HG03520 (cell line): ENCODE data around the gene EMCN.
"Not testable (repeated sequence)": the region's sequence is repeated elsewhere in the genome, so short reads cannot be mapped to it uniquely, and the experiment has no call there.

Experiments
- ATAC-seq: cut with Tn5 transposase; IDR thresholded peaks from one replicate; pipeline ENCODE4 v1.9.1; 2021; ENCODE audit warnings: mild to moderate bottlenecking, moderate library complexity; ENCODE audit not compliant: unreplicated experiment

The EMCN gene, protein sequence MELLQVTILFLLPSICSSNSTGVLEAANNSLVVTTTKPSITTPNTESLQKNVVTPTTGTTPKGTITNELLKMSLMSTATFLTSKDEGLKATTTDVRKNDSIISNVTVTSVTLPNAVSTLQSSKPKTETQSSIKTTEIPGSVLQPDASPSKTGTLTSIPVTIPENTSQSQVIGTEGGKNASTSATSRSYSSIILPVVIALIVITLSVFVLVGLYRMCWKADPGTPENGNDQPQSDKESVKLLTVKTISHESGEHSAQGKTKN

DNA sequence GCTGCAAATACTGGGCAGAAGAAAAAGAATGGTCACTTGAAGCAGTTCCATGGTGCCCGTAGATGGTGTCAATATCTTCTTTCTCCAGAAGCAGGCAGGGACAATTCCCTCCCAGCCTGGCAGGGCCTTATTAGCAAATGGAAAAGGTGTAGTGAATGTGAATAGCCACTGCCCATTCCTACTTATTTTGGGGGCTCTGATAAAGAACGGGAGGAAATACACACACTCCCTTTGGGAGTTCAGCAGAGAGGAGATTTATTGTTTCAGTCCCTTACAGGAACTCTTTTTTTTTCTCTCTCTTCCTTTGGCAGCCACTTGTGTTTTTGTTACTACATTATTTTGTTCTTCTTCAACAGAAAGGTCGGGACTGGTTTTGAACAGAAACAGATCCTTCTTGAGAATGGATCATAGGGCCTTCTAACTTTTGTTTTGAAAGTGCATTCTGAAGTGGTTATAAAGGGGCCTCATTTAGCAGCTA, at the start of gene EMCN:
Gene EMCN (minus strand): TSS at position 159 of the 478 bp plus-strand sequence. CDS start 108 bp downstream, at position 51.
- ATAC-seq, result no peak

GRCh38 chr4:100566396-100566795, 48.6 kb upstream of the EMCN start:
- no peak for ATAC-seq

- no peak for ATAC-seq
Measured at GRCh38 chr4:100557306-100557705, 39.5 kb upstream of the EMCN start.

GRCh38 chr4:100555611-100556337, 38.0 kb upstream of the EMCN start:
- ATAC-seq, result no peak

- no peak for ATAC-seq
Measured at GRCh38 chr4:100548200-100548560, 30.4 kb upstream of the EMCN start.

- ATAC-seq, result no peak
Measured at GRCh38 chr4:100547541-100548199, 29.8 kb upstream of the EMCN start.

DNA sequence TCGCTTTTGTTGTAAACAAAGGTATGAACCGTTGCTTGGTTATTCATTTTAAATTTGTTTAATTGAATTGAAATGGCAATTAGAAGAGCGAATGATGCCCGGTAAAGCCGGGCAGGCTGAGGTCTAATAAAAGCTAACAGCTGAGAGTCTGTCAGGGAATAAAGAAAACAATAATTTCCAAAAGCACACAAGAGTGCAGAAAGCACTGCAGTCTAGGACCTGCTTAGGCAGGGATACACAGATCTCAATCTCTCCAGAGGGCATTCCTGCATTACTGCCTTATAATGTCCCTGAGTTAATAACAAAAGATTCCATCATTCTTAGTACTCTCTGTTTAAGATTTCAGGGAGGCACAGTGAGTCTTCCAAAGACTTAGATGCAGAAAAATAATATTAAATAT, 27.6 kb upstream of the EMCN start:
- no peak for ATAC-seq

GRCh38 chr4:100540131-100540530, 22.3 kb upstream of the EMCN start:
- ATAC-seq, result no peak

GRCh38 chr4:100539706-100540105, 21.9 kb upstream of the EMCN start:
- no peak for ATAC-seq

- no peak for ATAC-seq
Measured at GRCh38 chr4:100533741-100534140, 15.9 kb upstream of the EMCN start.

DNA sequence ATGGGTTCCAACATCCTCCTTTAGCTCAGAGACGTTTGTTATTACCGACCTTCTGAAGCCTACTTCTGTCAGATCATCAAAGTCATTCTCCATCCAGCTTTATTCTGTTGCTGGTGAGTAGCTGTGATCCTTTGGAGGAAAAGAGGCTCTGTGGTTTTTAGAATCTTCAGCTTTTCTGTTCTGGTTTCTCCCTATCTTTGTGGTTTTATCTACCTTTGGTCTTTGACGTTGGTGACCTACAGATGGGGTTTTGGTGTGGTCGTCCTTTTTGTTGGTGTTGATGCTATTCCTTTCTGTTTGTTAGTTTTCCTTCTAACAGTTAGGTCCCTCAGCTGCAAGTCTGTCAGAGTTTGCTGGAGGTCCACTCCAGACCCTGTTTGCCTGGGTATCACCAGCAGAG, 12.3 kb upstream of the EMCN start:
- ATAC-seq, result not testable (repeated sequence)

DNA sequence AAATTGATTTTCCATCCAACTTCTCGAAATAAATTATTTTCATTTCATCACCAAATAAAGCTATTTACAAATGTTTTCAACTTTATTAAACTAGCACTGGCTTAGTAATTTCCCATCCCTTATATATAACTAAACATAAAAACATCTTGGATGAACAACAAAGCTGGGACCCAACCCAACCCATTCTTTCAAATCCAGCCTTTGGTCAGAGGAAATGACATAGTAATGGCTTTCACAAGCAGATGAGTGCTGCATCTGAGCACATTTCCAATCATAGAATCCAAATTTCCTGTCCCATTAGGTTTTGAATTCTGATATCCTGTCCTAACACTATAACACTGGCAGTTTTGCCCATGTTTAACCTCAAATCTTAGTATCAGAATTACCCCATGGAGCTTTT, 7.9 kb upstream of the EMCN start:
- no peak for ATAC-seq

GRCh38 chr4:100519205-100519604, 1.4 kb upstream of the EMCN start:
- no peak for ATAC-seq

GRCh38 chr4:100516225-100516624, 1.6 kb downstream of the EMCN start:
- ATAC-seq, result no peak

- ATAC-seq, result no peak
Measured at GRCh38 chr4:100511896-100512295, 5.9 kb downstream of the EMCN start.

- no peak for ATAC-seq
Measured at GRCh38 chr4:100510551-100510950, 7.3 kb downstream of the EMCN start.

GRCh38 chr4:100509386-100509785, 8.4 kb downstream of the EMCN start:
- no peak for ATAC-seq

DNA sequence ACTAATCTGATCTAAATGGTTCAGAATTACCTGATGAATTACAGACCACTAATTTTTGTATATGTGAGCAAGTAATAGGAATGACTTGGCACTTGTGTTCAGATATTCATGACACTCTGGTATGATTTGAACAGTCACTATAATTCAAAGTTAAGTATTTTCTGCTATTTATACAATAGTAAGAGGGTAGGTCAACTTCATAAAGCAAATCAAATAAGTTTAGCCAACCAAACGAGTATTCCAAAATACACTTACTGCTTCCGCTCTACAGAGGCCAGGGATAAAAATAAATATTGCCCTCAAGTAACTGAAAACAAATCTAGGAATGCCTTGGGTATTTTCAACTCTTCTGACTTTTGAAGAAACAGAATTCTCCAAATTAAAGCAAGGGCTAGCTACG, 9.1 kb downstream of the EMCN start:
- no peak for ATAC-seq

DNA sequence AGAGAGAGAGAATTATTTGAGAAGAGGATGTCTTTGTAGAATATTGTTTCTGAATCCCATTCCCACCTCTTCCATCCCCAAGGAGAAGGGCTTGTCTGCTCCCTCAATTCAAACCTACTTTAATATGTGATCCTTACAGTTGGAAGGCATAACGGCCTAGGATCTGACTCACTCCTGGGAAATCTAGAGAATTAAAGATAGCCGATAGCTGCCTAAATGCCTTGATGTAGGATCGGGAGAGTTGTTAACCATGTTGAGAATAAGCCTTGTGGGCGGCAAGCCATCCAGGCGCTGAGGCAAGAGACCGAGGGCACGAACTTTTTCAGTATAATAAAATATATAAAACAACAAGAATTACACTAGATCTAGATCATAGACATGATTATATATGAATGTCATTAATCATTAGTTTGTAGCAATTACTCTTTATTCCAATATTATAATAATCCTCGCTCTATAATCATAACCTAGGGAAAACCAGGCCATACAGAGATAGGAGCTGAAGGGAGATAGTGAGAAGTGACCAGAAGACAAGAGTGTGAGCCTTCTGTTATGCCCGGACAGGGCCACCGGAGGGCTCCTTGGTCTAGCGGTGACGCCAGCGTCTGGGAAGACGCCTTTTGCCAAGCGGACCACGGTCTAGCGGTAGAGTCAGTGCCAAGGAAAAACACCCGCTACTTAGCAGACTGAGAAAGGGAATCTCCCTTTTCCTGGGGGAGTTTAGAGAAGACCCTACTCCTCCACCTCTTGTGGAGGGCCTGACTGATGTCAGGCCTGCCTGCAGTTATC, 13.5 kb downstream of the EMCN start:
- no peak for ATAC-seq

- ATAC-seq, result no peak
Measured at GRCh38 chr4:100497791-100498190, 20.0 kb downstream of the EMCN start.

DNA sequence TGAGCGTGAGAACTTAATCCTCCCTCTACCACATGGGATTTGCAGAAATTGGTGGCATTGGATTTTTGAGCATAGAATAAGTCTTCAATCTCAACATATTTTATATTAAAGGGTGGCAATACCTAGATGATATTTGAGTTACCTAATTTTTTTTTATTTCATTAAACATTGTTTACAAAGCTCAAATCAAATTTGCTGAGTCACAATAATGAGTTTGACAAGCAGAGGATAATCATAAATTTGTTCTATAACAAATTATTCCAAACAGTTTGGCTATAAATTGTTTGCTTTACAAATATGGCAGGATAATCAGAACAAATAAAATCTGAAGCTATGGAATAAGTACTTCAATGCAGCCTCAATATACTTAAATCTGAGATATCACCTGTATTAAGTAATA, 22.7 kb downstream of the EMCN start:
- ATAC-seq, result no peak
